HG03108 (cell line): ENCODE data around the gene ZNF679.
"Not testable (repeated sequence)": the region's sequence is repeated elsewhere in the genome, so short reads cannot be mapped to it uniquely, and the experiment has no call there.

Source experiments
- ATAC-seq: cut with Tn5 transposase; IDR thresholded peaks from one replicate; pipeline ENCODE4 v1.9.1; 2021; ENCODE audit warnings: moderate library complexity; ENCODE audit not compliant: unreplicated experiment

The ZNF679 gene

GRCh38 chr7:64308016-64308270 is 79.7 kb downstream of the ZNF679 start:
- ATAC-seq: no peak

- no peak for ATAC-seq
Observed at GRCh38 chr7:64310426-64310825, 82.2 kb downstream of the ZNF679 start.

- no peak for ATAC-seq
Observed at GRCh38 chr7:64312826-64313225, 84.6 kb downstream of the ZNF679 start.

GRCh38 chr7:64313740-64314491 is 85.6 kb downstream of the ZNF679 start, which contains the start of gene ZNF736:
ZNF736 (plus strand) TSS chr7:64313961; CDS start chr7:64314151, 190 bp downstream.
- ATAC-seq: peak; percentile 100

GRCh38 chr7:64314566-64314965 is 86.3 kb downstream of the ZNF679 start:
- no peak for ATAC-seq

- not testable (repeated sequence) for ATAC-seq
Observed at GRCh38 chr7:64316031-64316742, 87.9 kb downstream of the ZNF679 start.
